ENCODE data around the gene CD58.

- TF ChIP-seq CTCF (IDR thresholded peaks at IDR 0.05; ENCODE audit: low read depth, low read length, missing input control) (no peak), SP1 (IDR thresholded peaks at IDR 0.05) (no peak), EGR1 (IDR thresholded peaks at IDR 0.05; ENCODE audit: low read depth in 2 of 2) (no peak), TAF1 (conservative IDR thresholded peaks at IDR 0.05) (no peak), RXRA (IDR thresholded peaks at IDR 0.05) (no peak), YY1 (IDR thresholded peaks at IDR 0.05) (no peak), ZBTB33 (IDR thresholded peaks at IDR 0.05) (no peak), REST (IDR thresholded peaks at IDR 0.05) (no peak), GABPA (IDR thresholded peaks at IDR 0.05 in 1 of 2, conservative IDR thresholded peaks at IDR 0.05 in 1 of 2) (no peak), RAD21 (IDR thresholded peaks at IDR 0.05) (no peak)
Measured at GRCh38 chr1:116544588-116545358, 26.1 kb downstream of the CD58 start.
